ENCODE data around the gene CYP11A1.

Gene CYP11A1

GRCh38 chr15:74367296-74367854, at the start of gene CYP11A1:
Gene CYP11A1 (minus strand): TSS chr15:74367646. CDS start chr15:74367585, 61 bp downstream.
- DNase-seq (ENCODE audit: extremely low read depth, low read depth): no peak
- no peak for TF ChIP-seq CTCF (IDR thresholded peaks at IDR 0.05; ENCODE audit: low read depth, low read length)

GRCh38 chr15:74417225-74417624, 49.8 kb upstream of the CYP11A1 start:
- no peak for TF ChIP-seq CTCF (IDR thresholded peaks at IDR 0.05; ENCODE audit: low read depth, low read length)
- no peak for DNase-seq (ENCODE audit: extremely low read depth, low read depth)

- no peak for TF ChIP-seq CTCF (IDR thresholded peaks at IDR 0.05; ENCODE audit: low read depth, low read length)
- DNase-seq (ENCODE audit: extremely low read depth, low read depth): no peak
Measured at GRCh38 chr15:74415966-74416916, 48.8 kb upstream of the CYP11A1 start.

- DNase-seq (ENCODE audit: extremely low read depth, low read depth): no peak
- TF ChIP-seq CTCF (IDR thresholded peaks at IDR 0.05; ENCODE audit: low read depth, low read length): no peak
Measured at GRCh38 chr15:74414603-74415338, 47.3 kb upstream of the CYP11A1 start.

GRCh38 chr15:74414081-74414580, 46.7 kb upstream of the CYP11A1 start:
- TF ChIP-seq CTCF (IDR thresholded peaks at IDR 0.05; ENCODE audit: low read depth, low read length): no peak
- no peak for DNase-seq (ENCODE audit: extremely low read depth, low read depth)

GRCh38 chr15:74413350-74414080, 46.1 kb upstream of the CYP11A1 start:
- no peak for DNase-seq (ENCODE audit: extremely low read depth, low read depth)
- no peak for TF ChIP-seq CTCF (IDR thresholded peaks at IDR 0.05; ENCODE audit: low read depth, low read length)

Data from AG09319 (cell line).